PC-9 (cell line): Measurements from ENCODE around the gene PDE6G. TPM values are rescaled to one million over a fixed set of nuclear protein-coding genes. Genes with fewer than 3 reads are reported as not detected.

ENCODE experiments used
- BruUV-seq: library from RNA; stranded (reverse); fragments of 400-500 nt; replicated peaks from 2 replicates; lab custom pipeline; 2021; lab: Mats Ljungman, UMichigan
- CTCF ChIA-PET: fragments of 300-600 bp; sonication (Branson Sonifier 250); formaldehyde crosslinking; loops from one replicate; lab custom pipeline; 2022; ENCODE audit warnings: antibody characterized with exemption; lab: Charles Lee
- POLR2A ChIA-PET: fragments of 300-600 bp; sonication (Branson Sonifier 250); formaldehyde crosslinking; loops from one replicate; lab custom pipeline; 2022; ENCODE audit warnings: antibody characterized with exemption; ENCODE audit not compliant: unreplicated experiment; lab: Charles Lee
- DNase-seq, 2 experiments: peaks; one replicate each; pipeline versions ENCODE4 v3.0.0 to v3.0.0-alpha.2; 2015 to 2022; ENCODE audit warnings: mixed read lengths in 1 of 2
- H2AFZ ChIP-seq: fragments of 200-600 bp; sonication (generic); 2 replicates; pipeline ENCODE4 v1.8.1; 2017; ENCODE audit warnings: antibody characterized with exemption
- H3F3A ChIP-seq: fragments of 200-600 bp; sonication (generic); 2 replicates; pipeline ENCODE4 v1.8.1; 2017; ENCODE audit warnings: antibody characterized with exemption, mild to moderate bottlenecking, low read depth; ENCODE audit not compliant: insufficient read depth
- H3K27ac ChIP-seq: fragments of 200-600 bp; sonication (generic); 2 replicates; pipeline ENCODE4 v1.6.1; 2016; ENCODE audit warnings: mixed run types
- H3K27me3 ChIP-seq: fragments of 200-600 bp; sonication (generic); 2 replicates; pipeline ENCODE4 v1.6.1; 2016; ENCODE audit warnings: low read depth, mixed run types; ENCODE audit not compliant: insufficient read depth
- H3K36me3 ChIP-seq: fragments of 200-600 bp; sonication (generic); 2 replicates; pipeline ENCODE4 v1.6.1; 2016; ENCODE audit warnings: low read depth, mixed run types
- H3K4me1 ChIP-seq: fragments of 200-600 bp; sonication (generic); replicated peaks from 2 replicates; pipeline ENCODE4 v1.6.1; 2016; ENCODE audit warnings: mixed run types; ENCODE audit not compliant: insufficient read depth
- H3K4me2 ChIP-seq: fragments of 200-600 bp; sonication (generic); 2 replicates; pipeline ENCODE4 v1.6.1; 2017; ENCODE audit warnings: mixed run types
- H3K4me3 ChIP-seq: fragments of 200-600 bp; sonication (generic); 2 replicates; pipeline ENCODE4 v1.6.1; 2016; ENCODE audit warnings: mixed run types
- H3K79me2 ChIP-seq: fragments of 200-600 bp; sonication (generic); 2 replicates; pipeline ENCODE4 v1.6.1; 2017; ENCODE audit warnings: low read depth, mixed run types
- H3K9me2 ChIP-seq: fragments of 200-600 bp; sonication (generic); 2 replicates; pipeline ENCODE4 v1.8.1; 2017; ENCODE audit warnings: mild to moderate bottlenecking; ENCODE audit not compliant: insufficient read depth
- H3K9me3 ChIP-seq: fragments of 200-600 bp; sonication (generic); 2 replicates; pipeline ENCODE4 v1.8.1; 2016; ENCODE audit warnings: low read depth; ENCODE audit not compliant: insufficient read depth
- H4K20me1 ChIP-seq: fragments of 200-600 bp; sonication (generic); 2 replicates; pipeline ENCODE4 v1.8.1; 2017; ENCODE audit not compliant: insufficient read depth
- EZH2 ChIP-seq: fragments of 200-600 bp; sonication (generic); IDR thresholded peaks from 2 replicates; pipeline ENCODE4 v1.8.0; 2017; ENCODE audit warnings: antibody characterized with exemption, low read depth
- intact Hi-C: fragments of 100-400 bp; cut with micrococcal nuclease; formaldehyde crosslinking; loops from one replicate; pipeline ENCODE4 v1.10.0; 2022; ENCODE audit not compliant: unreplicated experiment
- total RNA-seq: library from RNA; stranded (reverse); gene quantifications from 2 replicates; pipeline ENCODE4 v1.2.3, GENCODE V29; 2021
- TF ChIP-seq, protein P1 (sequence below): fragments of 200-600 bp; sonication (generic); conservative IDR thresholded peaks from 2 replicates; pipeline ENCODE4 v1.6.1; 2017; ENCODE audit warnings: mixed run types, antibody characterized with exemption, mild to moderate bottlenecking, moderate library complexity

PDE6G gene
- total RNA-seq, 1 experiment from 2014 or later: 1.3 TPM

DNA sequence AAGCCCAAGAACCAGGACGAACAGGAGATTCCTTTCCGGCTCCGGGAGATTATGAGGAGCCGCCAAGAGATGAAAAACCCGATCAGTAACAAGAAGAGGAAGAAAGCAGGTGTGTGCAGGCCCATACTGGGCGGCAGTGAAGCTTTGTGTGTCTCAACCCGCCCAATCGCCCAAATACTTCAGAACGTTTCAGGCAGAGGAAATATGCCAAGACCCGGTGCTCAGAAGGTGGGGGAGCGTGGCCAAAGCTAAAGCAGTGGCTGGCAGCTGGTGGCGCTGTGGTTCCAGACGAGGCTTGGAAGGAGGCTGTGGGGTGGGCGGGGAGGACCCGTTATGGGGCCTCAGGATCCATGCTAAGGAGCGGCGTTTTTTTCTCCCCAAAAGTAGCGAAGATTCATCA lies 11.4 kb upstream of the PDE6G start:
- Histone ChIP-seq H3K79me2 (peaks cover 42% of the 10 kb centered on the region), H3K4me2 (peak overlapping the region; percentile 75), H3K36me3 (no peaks in the 10 kb centered on the region), H3F3A (peaks cover 10% of the 10 kb centered on the region; the same call in 1 of the 2 replicates), H3K9me3 (no peaks in the 10 kb centered on the region), H3K4me1 (peaks cover 10% of the 10 kb centered on the region), H4K20me1 (no peaks in the 10 kb centered on the region), H3K9me2 (no peaks in the 10 kb centered on the region), H3K27me3 (no peaks in the 10 kb centered on the region), H3K4me3 (peak overlapping the region; percentile 86; the same call in 1 of the 2 replicates), H3K27ac (no peak overlapping the region), H2AFZ (no peak overlapping the region)
- no peak for DNase-seq
- intact Hi-C loops: no loop called here
- no TSS peak for BruUV-seq
- ChIA-PET POLR2A (interaction anchor here (0.7 kb wide), 2 partner anchors 91 to 245 kb away, joined by 8 to 14 read pairs; no protein-coding TSS in a partner anchor), CTCF (no interaction called here)
- no peak for TF ChIP-seq EZH2
- TF ChIP-seq, protein P1, sequence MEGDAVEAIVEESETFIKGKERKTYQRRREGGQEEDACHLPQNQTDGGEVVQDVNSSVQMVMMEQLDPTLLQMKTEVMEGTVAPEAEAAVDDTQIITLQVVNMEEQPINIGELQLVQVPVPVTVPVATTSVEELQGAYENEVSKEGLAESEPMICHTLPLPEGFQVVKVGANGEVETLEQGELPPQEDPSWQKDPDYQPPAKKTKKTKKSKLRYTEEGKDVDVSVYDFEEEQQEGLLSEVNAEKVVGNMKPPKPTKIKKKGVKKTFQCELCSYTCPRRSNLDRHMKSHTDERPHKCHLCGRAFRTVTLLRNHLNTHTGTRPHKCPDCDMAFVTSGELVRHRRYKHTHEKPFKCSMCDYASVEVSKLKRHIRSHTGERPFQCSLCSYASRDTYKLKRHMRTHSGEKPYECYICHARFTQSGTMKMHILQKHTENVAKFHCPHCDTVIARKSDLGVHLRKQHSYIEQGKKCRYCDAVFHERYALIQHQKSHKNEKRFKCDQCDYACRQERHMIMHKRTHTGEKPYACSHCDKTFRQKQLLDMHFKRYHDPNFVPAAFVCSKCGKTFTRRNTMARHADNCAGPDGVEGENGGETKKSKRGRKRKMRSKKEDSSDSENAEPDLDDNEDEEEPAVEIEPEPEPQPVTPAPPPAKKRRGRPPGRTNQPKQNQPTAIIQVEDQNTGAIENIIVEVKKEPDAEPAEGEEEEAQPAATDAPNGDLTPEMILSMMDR: no peak

DNA sequence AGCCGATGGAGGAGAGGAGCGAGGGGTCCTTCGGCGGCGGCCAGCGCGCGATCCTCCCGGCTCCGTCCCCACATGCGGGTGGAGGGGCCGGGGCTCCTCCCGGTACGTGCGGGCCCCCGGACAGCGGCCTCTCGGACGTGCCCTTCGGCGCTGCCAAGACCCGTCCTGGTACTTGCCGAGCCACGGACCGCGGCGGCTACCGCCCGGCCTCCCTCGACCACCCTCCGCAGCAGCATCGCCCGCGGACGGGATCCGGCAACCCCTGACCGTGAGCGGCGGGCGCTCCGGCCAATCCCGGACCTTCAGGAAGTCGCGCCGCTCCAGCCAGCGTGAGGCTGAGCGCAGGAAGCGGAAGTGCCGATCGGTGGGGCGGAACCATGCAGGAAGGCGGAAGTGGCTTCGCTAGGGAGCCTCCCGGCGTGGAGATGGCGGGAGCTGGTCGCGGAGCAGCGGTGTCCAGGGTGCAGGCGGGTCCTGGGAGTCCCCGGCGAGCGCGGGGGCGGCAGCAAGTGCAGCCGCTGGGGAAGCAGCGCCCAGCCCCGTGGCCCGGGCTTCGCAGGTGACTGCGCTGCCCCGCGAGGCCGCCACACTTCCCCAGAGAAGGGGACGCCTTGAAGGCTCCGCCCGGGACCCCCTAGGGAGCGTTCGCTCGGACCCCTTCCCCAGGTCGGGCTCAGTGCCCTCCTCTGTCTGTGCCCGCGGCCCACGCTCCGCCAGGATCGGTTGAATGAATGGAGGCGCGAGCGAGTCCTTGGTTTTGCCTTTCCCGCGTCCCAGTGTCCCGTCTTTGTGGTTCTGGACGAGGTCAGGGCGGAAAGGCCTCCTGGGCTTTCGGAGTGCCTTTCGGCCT lies 10.2 kb upstream of the PDE6G start, which contains the start of the genes CCDC137 and OXLD1:
TSS of gene CCDC137 (plus strand) at position 396 of the 850 bp plus-strand sequence. CDS start at position 426, 30 bp downstream.
TSS of gene OXLD1 (minus strand) at position 264 of the 850 bp plus-strand sequence. CDS start at position 236, 28 bp downstream.
- Histone ChIP-seq H3K4me2 (peak within 1 kb of the TSS; percentile 75), H3K4me3 (peak within 1 kb of the TSS; percentile 86), H3K9me3 (no peaks in the 10 kb centered on the region), H3K9me2 (no peaks in the 10 kb centered on the region), H3K27me3 (no peaks in the 10 kb centered on the region), H3K4me1 (peaks cover 10% of the 10 kb centered on the region), H3K27ac (peak within 1 kb of the TSS; percentile 19; the same call in 1 of the 2 replicates), H2AFZ (peak within 1 kb of the TSS; percentile 83), H4K20me1 (no peaks in the 10 kb centered on the region), H3F3A (peaks cover 10% of the 10 kb centered on the region; the same call in 1 of the 2 replicates), H3K79me2 (peaks cover 42% of the 10 kb centered on the region), H3K36me3 (no peaks in the 10 kb centered on the region)
- peak; percentile 81 to 96 for DNase-seq
- intact Hi-C loops: loop anchor here (1.0 kb wide), 1 partner anchor 29 kb away; the partner anchor contains the start of genes NPLOC4 and TSPAN10
- no TSS peak for BruUV-seq
- ChIA-PET POLR2A (interaction anchor here (0.6 kb wide), 2 partner anchors 15 to 149 kb away, joined by 4 to 32 read pairs; no protein-coding TSS in a partner anchor), CTCF (no interaction called here)
- TF ChIP-seq, protein P1: no peak
- no peak for TF ChIP-seq EZH2

DNA sequence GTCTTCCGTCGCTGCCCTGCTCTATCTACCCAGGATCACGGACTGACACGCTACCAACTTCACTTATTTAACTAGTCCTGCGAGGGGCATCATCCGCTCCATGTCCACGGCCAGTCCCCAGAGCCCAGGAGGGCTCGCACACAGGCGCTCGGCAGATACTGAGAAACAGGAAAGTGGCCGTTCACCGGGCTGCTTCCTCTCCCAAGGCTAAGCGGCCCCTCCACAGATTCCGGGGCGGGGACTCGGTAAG lies 9.7 kb upstream of the PDE6G start:
- Histone ChIP-seq H3K4me2 (peak overlapping the region; percentile 75), H3K79me2 (peaks cover 42% of the 10 kb centered on the region), H4K20me1 (no peaks in the 10 kb centered on the region), H3K4me1 (peaks cover 10% of the 10 kb centered on the region), H3K9me2 (no peaks in the 10 kb centered on the region), H3K27me3 (no peaks in the 10 kb centered on the region), H3K27ac (peak overlapping the region; percentile 16; the same call in 1 of the 2 replicates), H3K9me3 (no peaks in the 10 kb centered on the region), H2AFZ (peak overlapping the region; percentile 83), H3K36me3 (no peaks in the 10 kb centered on the region), H3K4me3 (peak overlapping the region; percentile 86), H3F3A (peaks cover 10% of the 10 kb centered on the region; the same call in 1 of the 2 replicates)
- TF ChIP-seq, protein P1: no peak
- CTCF ChIA-PET: no interaction called here
- no peak for DNase-seq
- intact Hi-C loops: loop anchor here (1.0 kb wide), 1 partner anchor 29 kb away; the partner anchor contains the start of genes NPLOC4 and TSPAN10
- TSS peak; percentile 50 for BruUV-seq
- POLR2A ChIA-PET: no interaction called here
